ENCODE results near the gene RGP1.
A peak's percentile ranks its signal among the peaks of the same experiment; 100 is the strongest.

RGP1 gene

GRCh38 chr9:35754264-35754663, 5.2 kb downstream of the RGP1 start, which contains the start of gene MSMP:
Gene MSMP (minus strand): TSS chr9:35754276. CDS start chr9:35754129, 147 bp downstream.
- DNase-seq (ENCODE audit: low read depth, low spot score), result no peak
- no peaks in the 10 kb centered on the region for H3K27me3 ChIP-seq (ENCODE audit: insufficient read depth, insufficient read length)
- peaks cover 52% of the 10 kb centered on the region for H3K36me3 ChIP-seq (ENCODE audit: insufficient read depth, insufficient read length, low read length)
- peaks cover 15% of the 10 kb centered on the region for H3K4me1 ChIP-seq (ENCODE audit: insufficient read depth, insufficient read length)
- H3K9ac ChIP-seq (ENCODE audit: insufficient read length, low read depth), result no peak within 1 kb of the TSS
- H3K4me3 ChIP-seq (ENCODE audit: insufficient read length, low read depth), result no peak within 1 kb of the TSS
- H3K9me3 ChIP-seq (ENCODE audit: insufficient read depth, low read length), result no peaks in the 10 kb centered on the region
- TF ChIP-seq YY1 (IDR thresholded peaks at IDR 0.05; ENCODE audit: insufficient read depth, insufficient read length) (no peak), ZNF274 (IDR thresholded peaks at IDR 0.05; ENCODE audit: low read depth, low read length) (no peak), SUZ12 (IDR thresholded peaks at IDR 0.05; ENCODE audit: extremely low read depth, insufficient read depth, insufficient read length) (no peak)

- Histone ChIP-seq H3K9me3 (ENCODE audit: insufficient read depth, low read length) (no peaks in the 10 kb centered on the region), H3K27me3 (ENCODE audit: insufficient read depth, insufficient read length) (no peaks in the 10 kb centered on the region), H3K9ac (ENCODE audit: insufficient read length, low read depth) (no peak overlapping the region), H3K4me3 (ENCODE audit: insufficient read length, low read depth) (no peak overlapping the region), H3K4me1 (ENCODE audit: insufficient read depth, insufficient read length) (peaks cover 12% of the 10 kb centered on the region), H3K36me3 (ENCODE audit: insufficient read depth, insufficient read length, low read length) (peaks cover 52% of the 10 kb centered on the region)
- DNase-seq (ENCODE audit: low read depth, low spot score), result no peak
- TF ChIP-seq SUZ12 (IDR thresholded peaks at IDR 0.05; ENCODE audit: extremely low read depth, insufficient read depth, insufficient read length), result no peak
- TF ChIP-seq ZNF274 (IDR thresholded peaks at IDR 0.05; ENCODE audit: low read depth, low read length), result no peak
- TF ChIP-seq YY1 (IDR thresholded peaks at IDR 0.05; ENCODE audit: insufficient read depth, insufficient read length), result no peak
Measured at GRCh38 chr9:35755071-35755470, 6.0 kb downstream of the RGP1 start.

- H3K9me3 ChIP-seq (ENCODE audit: insufficient read depth, low read length), result no peaks in the 10 kb centered on the region
- peak overlapping the region; percentile 86 for H3K9ac ChIP-seq (ENCODE audit: insufficient read length, low read depth)
- H3K36me3 ChIP-seq (ENCODE audit: insufficient read depth, insufficient read length, low read length), result peaks cover 37% of the 10 kb centered on the region
- H3K4me1 ChIP-seq (ENCODE audit: insufficient read depth, insufficient read length), result peaks cover 10% of the 10 kb centered on the region
- H3K4me3 ChIP-seq (ENCODE audit: insufficient read length, low read depth), result peak overlapping the region; percentile 60
- peak; percentile 58 for DNase-seq (ENCODE audit: low read depth, low spot score)
- H3K27me3 ChIP-seq (ENCODE audit: insufficient read depth, insufficient read length), result no peaks in the 10 kb centered on the region
- TF ChIP-seq YY1 (IDR thresholded peaks at IDR 0.05; ENCODE audit: insufficient read depth, insufficient read length), result no peak
- TF ChIP-seq SUZ12 (IDR thresholded peaks at IDR 0.05; ENCODE audit: extremely low read depth, insufficient read depth, insufficient read length), result no peak
- TF ChIP-seq ZNF274 (IDR thresholded peaks at IDR 0.05; ENCODE audit: low read depth, low read length), result no peak
Measured at GRCh38 chr9:35756275-35757225, 7.5 kb downstream of the RGP1 start.

- TF ChIP-seq YY1 (IDR thresholded peaks at IDR 0.05; ENCODE audit: insufficient read depth, insufficient read length) (no peak), SUZ12 (IDR thresholded peaks at IDR 0.05; ENCODE audit: extremely low read depth, insufficient read depth, insufficient read length) (no peak), ZNF274 (IDR thresholded peaks at IDR 0.05; ENCODE audit: low read depth, low read length) (no peak)
- Histone ChIP-seq H3K9me3 (ENCODE audit: insufficient read depth, low read length) (no peaks in the 10 kb centered on the region), H3K4me3 (ENCODE audit: insufficient read length, low read depth) (peak overlapping the region; percentile 60), H3K36me3 (ENCODE audit: insufficient read depth, insufficient read length, low read length) (peaks cover 29% of the 10 kb centered on the region), H3K27me3 (ENCODE audit: insufficient read depth, insufficient read length) (no peaks in the 10 kb centered on the region), H3K4me1 (ENCODE audit: insufficient read depth, insufficient read length) (peaks cover 10% of the 10 kb centered on the region), H3K9ac (ENCODE audit: insufficient read length, low read depth) (peak overlapping the region; percentile 86)
- DNase-seq (ENCODE audit: low read depth, low spot score), result peak; percentile 30
Measured at GRCh38 chr9:35757226-35757891, 8.3 kb downstream of the RGP1 start.

GRCh38 chr9:35757892-35758275, 8.8 kb downstream of the RGP1 start:
- Histone ChIP-seq H3K27me3 (ENCODE audit: insufficient read depth, insufficient read length) (no peaks in the 10 kb centered on the region), H3K9ac (ENCODE audit: insufficient read length, low read depth) (no peak overlapping the region), H3K4me3 (ENCODE audit: insufficient read length, low read depth) (peak overlapping the region; percentile 60), H3K9me3 (ENCODE audit: insufficient read depth, low read length) (no peaks in the 10 kb centered on the region), H3K4me1 (ENCODE audit: insufficient read depth, insufficient read length) (peaks cover 10% of the 10 kb centered on the region), H3K36me3 (ENCODE audit: insufficient read depth, insufficient read length, low read length) (peaks cover 24% of the 10 kb centered on the region)
- DNase-seq (ENCODE audit: low read depth, low spot score), result no peak
- TF ChIP-seq YY1 (IDR thresholded peaks at IDR 0.05; ENCODE audit: insufficient read depth, insufficient read length) (no peak), SUZ12 (IDR thresholded peaks at IDR 0.05; ENCODE audit: extremely low read depth, insufficient read depth, insufficient read length) (no peak), ZNF274 (IDR thresholded peaks at IDR 0.05; ENCODE audit: low read depth, low read length) (no peak)

GRCh38 chr9:35758475-35759050, 9.5 kb downstream of the RGP1 start:
- H3K9me3 ChIP-seq (ENCODE audit: insufficient read depth, low read length), result no peaks in the 10 kb centered on the region
- peaks cover 10% of the 10 kb centered on the region for H3K4me1 ChIP-seq (ENCODE audit: insufficient read depth, insufficient read length)
- TF ChIP-seq ZNF274 (IDR thresholded peaks at IDR 0.05; ENCODE audit: low read depth, low read length) (no peak), YY1 (IDR thresholded peaks at IDR 0.05; ENCODE audit: insufficient read depth, insufficient read length) (no peak), SUZ12 (IDR thresholded peaks at IDR 0.05; ENCODE audit: extremely low read depth, insufficient read depth, insufficient read length) (no peak)
- peaks cover 17% of the 10 kb centered on the region for H3K36me3 ChIP-seq (ENCODE audit: insufficient read depth, insufficient read length, low read length)
- no peak for DNase-seq (ENCODE audit: low read depth, low spot score)
- H3K27me3 ChIP-seq (ENCODE audit: insufficient read depth, insufficient read length), result no peaks in the 10 kb centered on the region
- no peak overlapping the region for H3K4me3 ChIP-seq (ENCODE audit: insufficient read length, low read depth)
- H3K9ac ChIP-seq (ENCODE audit: insufficient read length, low read depth), result no peak overlapping the region
